Cerebellar nuclear complex (tissue), 1 donor: Measurements from ENCODE around the gene GATB.
A peak's percentile ranks its signal among the peaks of the same experiment; 100 is the strongest.

Experiments used
- DNase-seq, 2 experiments: peaks; one replicate each; lab custom pipeline; 2025; lab: John Stamatoyannopoulos, UW

GATB gene

GRCh38 chr4:151652841-151653547, 107.8 kb downstream of the GATB start:
- DNase-seq, result no peak

DNA sequence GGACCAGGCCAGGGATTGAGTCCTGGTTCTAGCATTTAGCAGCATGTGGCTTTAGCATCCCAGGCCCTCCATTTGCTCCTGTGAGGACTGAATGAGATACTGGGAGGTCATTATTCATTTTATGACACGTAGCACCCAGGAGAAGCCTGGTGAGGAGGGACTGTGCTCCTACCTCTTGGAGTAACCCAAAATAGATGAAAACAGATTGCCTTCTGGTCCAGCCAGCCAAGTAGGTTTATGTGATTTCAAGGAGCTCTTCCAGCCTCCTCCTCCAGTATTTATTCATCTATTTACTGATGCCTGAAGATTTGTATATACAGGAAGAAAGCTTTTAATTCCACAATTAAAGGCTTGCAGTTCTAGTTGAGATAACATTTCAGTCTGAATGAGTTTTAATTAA, 109.3 kb downstream of the GATB start:
- peak in 1 of 2 experiments; percentile 45 for DNase-seq

DNA sequence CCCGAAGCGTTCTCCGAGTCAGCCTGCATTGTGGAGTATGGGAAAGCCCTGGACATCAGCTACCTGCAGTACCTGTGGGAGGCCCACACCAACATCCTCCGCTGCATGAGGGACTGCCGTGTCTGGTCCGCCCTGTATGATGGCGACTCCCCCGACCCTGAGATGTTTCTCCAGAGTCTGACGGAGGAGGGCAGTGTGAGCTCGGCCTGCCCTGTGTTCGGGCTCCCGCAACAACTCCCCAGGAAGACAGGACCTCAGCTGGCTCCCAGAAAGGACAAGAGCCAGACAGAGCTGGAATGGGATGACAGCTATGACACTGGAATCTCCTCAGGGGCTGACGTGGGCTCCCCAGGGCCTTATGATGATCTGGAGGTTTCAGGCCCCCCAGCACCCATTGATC, 111.3 kb downstream of the GATB start:
- DNase-seq, result no peak

- DNase-seq, result no peak
These were observed 114.5 kb downstream of the GATB start for GRCh38 chr4:151646322-151646721.

DNA sequence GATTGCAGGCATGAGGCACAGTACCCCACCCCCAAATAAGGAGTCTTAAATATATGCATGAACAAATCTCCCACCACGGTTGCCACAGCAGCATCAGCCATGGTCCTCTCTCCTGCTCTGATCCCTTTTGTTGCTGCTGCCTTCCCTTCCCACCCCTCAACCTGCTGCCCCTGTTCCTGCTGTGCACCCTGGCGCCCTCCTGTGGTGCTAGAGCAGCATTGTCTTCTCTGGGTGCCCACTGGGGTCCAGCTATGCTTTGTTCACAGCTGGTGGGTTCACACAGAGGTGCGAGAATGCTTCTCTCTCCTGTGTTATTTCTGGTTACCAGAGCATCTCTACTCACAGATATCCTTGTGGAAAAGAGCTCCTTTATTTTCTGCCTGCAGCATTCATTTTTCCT, 116.2 kb downstream of the GATB start:
- DNase-seq, result no peak

DNA sequence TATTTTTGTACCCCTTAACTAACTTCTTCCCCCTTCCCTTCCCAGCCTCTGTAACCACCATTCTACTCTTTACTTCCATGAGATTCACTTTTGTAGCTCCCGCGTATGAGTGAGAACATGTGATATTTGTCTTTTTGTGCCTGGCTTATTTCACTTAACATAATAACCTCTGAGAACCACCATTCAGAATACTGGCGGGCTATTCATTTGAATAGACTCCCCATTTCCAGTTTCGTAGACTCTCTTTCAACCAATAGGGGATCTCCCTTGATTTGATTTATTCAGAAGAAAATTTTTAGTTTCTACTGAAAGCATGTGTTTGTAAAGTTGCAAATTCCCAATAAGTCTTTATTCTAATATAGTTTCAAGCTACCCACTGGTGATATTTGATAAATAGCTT, 117.2 kb downstream of the GATB start:
- DNase-seq, result no peak

DNA sequence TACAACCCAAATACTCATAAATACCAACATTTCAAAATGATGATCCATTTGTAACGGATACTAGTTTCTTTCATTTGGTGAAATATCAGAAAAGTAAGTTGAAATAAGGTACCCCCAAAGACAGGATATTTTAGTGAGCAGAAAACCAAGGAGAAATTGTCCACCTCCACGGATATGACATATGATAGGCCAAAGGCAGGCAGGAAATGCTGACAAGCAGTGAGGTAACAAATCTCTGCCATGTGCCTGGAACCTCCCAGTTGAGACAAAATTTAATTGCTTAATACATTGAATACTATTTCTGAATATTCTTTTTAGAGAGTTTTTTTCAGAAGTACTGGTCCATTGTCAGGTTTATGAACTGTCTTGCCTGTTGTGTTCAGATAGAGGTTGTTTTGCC, 118.8 kb downstream of the GATB start:
- DNase-seq, result no peak

DNA sequence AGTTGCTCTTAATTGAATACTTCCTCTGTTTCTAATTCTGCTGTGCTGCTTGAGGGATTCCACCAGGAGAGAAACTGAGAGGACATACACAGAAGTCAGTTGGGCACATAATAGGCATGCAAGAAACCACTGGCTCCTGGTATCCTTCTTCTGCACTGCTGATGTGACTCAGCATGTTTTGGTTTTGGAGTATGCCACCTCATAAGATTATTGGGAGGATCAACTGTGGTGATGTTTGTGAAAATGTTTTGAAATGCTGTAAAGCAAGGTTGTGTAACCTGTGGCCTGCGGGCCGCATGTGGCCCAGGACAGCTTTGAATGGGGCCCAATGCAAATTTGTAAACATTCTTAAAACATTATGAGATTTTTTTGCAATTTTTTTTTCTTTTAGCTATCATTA, 119.6 kb downstream of the GATB start:
- DNase-seq, result no peak

- no peak for DNase-seq
These were observed 120.4 kb downstream of the GATB start for GRCh38 chr4:151640381-151640780.

DNA sequence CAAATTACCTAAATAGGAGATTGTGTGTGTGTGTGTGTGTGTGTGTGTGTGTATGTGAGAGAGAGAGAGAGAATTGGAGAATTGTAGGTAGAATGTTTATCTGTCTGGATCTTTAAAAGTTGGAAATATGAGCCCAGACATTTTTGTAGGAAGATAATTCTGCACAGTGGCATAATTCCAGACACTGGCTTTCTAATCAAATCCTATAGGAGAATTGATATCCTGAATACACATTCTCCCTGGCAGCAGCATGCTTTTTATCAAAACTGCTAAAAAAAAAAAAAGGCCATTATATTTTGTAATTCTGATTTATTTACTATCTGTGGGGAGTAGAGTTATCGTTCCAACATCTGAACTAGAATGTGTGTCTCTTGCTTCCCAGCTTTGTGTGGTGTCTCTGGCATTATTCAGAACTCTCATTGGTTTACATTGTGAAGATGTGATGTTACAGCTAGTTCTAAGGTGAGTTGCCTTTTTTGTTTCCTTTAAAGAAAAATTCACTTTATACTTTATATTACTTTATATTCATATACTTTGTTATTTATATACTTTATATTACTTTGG, 122.4 kb downstream of the GATB start:
- DNase-seq, result no peak

GRCh38 chr4:151631349-151631748, 129.5 kb downstream of the GATB start:
- DNase-seq, result no peak

DNA sequence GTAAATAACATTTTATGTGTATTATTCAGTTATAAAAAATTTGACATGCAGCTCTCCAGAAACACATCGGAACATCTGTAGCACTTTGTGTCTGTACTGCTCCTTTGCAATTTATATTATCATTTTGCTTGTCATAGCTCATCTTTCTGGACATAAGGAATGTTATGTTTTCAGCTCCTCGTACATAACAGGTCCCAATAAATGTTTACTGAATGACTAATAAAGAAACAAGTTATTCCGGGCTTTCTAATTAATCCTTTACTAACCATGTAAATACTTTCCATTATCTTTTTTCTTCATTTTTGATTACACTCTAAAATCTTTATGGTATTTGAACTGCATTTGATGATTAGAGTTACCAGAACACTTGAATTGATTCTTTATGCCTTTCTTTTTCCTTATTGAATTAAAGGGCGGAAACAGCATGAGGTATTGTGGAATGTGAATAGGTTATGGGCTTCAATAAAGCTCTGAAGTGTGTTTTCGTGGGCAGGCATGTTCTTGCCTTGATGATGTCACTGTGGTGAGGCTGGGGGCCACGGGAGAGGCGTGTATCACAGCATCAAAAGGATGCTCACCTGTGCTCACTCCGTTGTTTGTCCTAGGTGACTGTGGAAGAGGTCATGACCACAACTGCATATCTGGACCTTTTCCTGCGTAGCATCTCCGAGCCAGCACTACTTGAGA, 131.6 kb downstream of the GATB start:
- DNase-seq, result no peak

- DNase-seq, result no peak
These were observed 132.7 kb downstream of the GATB start for GRCh38 chr4:151628001-151628608.

GRCh38 chr4:151627491-151627890, 133.3 kb downstream of the GATB start:
- DNase-seq, result no peak

- DNase-seq, result no peak
These were observed 134.1 kb downstream of the GATB start for GRCh38 chr4:151626751-151627150.

- DNase-seq, result no peak
These were observed 134.6 kb downstream of the GATB start for GRCh38 chr4:151626228-151626627.

DNA sequence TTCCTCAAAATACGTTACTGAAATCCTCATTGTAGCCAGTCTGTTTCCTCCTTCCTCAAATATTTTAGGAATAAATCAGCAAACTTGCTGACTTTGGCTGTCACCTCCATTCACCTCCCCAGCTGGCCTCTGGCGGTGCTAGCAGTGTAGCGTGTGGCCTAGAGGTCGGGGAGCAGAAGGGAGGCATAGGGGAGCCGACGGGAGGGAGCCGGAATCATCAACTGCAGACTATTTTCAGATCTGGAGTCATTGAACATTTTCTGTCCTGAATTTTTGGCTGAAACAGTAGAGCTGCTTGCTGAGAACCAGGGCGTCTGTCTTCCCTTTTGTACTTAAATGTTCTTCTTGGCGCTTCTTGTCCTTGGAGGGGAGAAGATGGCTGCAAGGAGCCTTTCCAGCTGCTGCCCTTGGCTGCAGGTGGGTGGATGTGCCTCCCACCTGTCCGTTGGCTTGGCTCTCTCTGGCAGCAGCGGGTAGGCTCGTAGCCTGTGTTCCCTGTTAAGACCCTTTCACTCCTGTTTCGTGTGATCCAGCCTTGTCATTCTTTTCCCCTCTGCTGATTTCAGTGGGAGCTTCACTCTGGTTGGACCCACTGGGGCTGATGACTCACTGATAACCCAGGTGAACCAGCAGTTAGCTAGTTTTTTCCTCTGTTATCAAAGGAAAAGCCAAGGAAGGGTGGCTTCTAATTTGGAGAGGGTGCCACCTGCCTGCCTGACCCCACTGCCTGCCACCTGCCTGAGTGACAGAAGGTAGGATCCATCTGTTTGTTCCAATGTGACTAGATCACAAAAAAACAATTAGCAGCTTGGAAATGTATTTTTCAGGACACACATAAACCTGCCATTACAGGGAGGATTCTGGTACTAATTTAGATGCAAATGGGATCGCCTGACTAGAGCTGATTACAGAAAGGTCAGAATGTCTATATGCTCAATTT, 135.9 kb downstream of the GATB start:
- peak; percentile 60 to 91 for DNase-seq
